ENCODE data around the gene ZNF816.
A peak's percentile ranks its signal among the peaks of the same experiment; 100 is the strongest.
"Not testable (repeated sequence)": the region's sequence is repeated elsewhere in the genome, so short reads cannot be mapped to it uniquely, and the experiment has no call there.

ZNF816 gene

GRCh38 chr19:52959613-52960295 lies 2.9 kb downstream of the ZNF816 start:
- no peak for DNase-seq (ENCODE audit: low spot score)

GRCh38 chr19:52957591-52957990 lies 5.1 kb downstream of the ZNF816 start:
- DNase-seq (ENCODE audit: low spot score), result no peak

- DNase-seq (ENCODE audit: low spot score), result no peak
Measured at GRCh38 chr19:52956917-52957316, 5.8 kb downstream of the ZNF816 start.

GRCh38 chr19:52949422-52949821 lies 13.3 kb downstream of the ZNF816 start:
- no peak for DNase-seq (ENCODE audit: low spot score)

- peak; percentile 13 for DNase-seq (ENCODE audit: low spot score)
Measured at GRCh38 chr19:52948025-52948770, 14.5 kb downstream of the ZNF816 start.

- DNase-seq (ENCODE audit: low spot score), result no peak
Measured at GRCh38 chr19:52946322-52947310, 16.1 kb downstream of the ZNF816 start.

- no peak for DNase-seq (ENCODE audit: low spot score)
Measured at GRCh38 chr19:52945652-52946321, 16.9 kb downstream of the ZNF816 start.

GRCh38 chr19:52944703-52945493 lies 17.8 kb downstream of the ZNF816 start:
- not testable (repeated sequence) for DNase-seq (ENCODE audit: low spot score)

- DNase-seq (ENCODE audit: low spot score), result no peak
Measured at GRCh38 chr19:52943884-52944643, 18.6 kb downstream of the ZNF816 start.

GRCh38 chr19:52943134-52943883 lies 19.4 kb downstream of the ZNF816 start:
- DNase-seq (ENCODE audit: low spot score), result no peak

- peak; percentile 85 for DNase-seq (ENCODE audit: low spot score)
Measured at GRCh38 chr19:52942386-52943133, 20.1 kb downstream of the ZNF816 start.

GRCh38 chr19:52941941-52942385 lies 20.7 kb downstream of the ZNF816 start:
- no peak for DNase-seq (ENCODE audit: low spot score)

- not testable (repeated sequence) for DNase-seq (ENCODE audit: low spot score)
Measured at GRCh38 chr19:52941523-52941922, 21.2 kb downstream of the ZNF816 start.

GRCh38 chr19:52940905-52941304 lies 21.8 kb downstream of the ZNF816 start:
- DNase-seq (ENCODE audit: low spot score), result not testable (repeated sequence)

- DNase-seq (ENCODE audit: low spot score), result no peak
Measured at GRCh38 chr19:52938761-52939160, 23.9 kb downstream of the ZNF816 start.

- DNase-seq (ENCODE audit: low spot score), result no peak
Measured at GRCh38 chr19:52936954-52937325, 25.7 kb downstream of the ZNF816 start.

- DNase-seq (ENCODE audit: low spot score), result no peak
Measured at GRCh38 chr19:52936151-52936953, 26.3 kb downstream of the ZNF816 start.

- DNase-seq (ENCODE audit: low spot score), result no peak
Measured at GRCh38 chr19:52935434-52935833, 27.2 kb downstream of the ZNF816 start.
